Hepatocyte (in vitro differentiated cells): ENCODE data around the gene CTDSP2.

Source experiments
- EZH2 ChIP-seq: fragments of 200-600 bp; sonication (generic); IDR thresholded peaks from 2 replicates; pipeline ENCODE4 v1.6.1; 2016; ENCODE audit warnings: antibody characterized with exemption, mild to moderate bottlenecking, borderline replicate concordance
- TF ChIP-seq, protein P1 (sequence below): fragments of 200-600 bp; sonication (generic); IDR thresholded peaks from 2 replicates; pipeline ENCODE4 v1.5.1; 2016; ENCODE audit warnings: antibody characterized with exemption, mild to moderate bottlenecking; ENCODE audit not compliant: poor library complexity

DNA sequence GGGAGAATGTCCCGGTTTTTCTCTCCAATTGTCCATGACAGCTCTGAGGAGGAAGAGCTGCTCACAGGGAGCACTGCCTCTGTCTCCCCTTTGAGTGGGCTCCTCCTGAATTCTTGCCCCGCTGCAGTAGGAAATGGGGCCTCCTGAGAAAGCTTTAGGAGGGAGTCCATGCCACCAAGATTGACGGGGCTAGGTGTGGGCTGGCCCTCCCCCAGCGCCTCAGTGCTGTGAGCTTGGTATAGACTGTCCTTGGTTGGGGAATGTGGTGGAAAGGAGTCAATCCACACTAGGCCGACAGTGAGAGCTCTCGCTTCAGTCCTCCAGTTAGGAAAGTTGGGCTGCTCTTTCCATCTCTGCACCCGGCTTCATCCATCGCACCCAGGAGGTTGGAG is 23.4 kb upstream of the CTDSP2 start:
- TF ChIP-seq, protein P1, sequence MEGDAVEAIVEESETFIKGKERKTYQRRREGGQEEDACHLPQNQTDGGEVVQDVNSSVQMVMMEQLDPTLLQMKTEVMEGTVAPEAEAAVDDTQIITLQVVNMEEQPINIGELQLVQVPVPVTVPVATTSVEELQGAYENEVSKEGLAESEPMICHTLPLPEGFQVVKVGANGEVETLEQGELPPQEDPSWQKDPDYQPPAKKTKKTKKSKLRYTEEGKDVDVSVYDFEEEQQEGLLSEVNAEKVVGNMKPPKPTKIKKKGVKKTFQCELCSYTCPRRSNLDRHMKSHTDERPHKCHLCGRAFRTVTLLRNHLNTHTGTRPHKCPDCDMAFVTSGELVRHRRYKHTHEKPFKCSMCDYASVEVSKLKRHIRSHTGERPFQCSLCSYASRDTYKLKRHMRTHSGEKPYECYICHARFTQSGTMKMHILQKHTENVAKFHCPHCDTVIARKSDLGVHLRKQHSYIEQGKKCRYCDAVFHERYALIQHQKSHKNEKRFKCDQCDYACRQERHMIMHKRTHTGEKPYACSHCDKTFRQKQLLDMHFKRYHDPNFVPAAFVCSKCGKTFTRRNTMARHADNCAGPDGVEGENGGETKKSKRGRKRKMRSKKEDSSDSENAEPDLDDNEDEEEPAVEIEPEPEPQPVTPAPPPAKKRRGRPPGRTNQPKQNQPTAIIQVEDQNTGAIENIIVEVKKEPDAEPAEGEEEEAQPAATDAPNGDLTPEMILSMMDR, result no peak
- no peak for TF ChIP-seq EZH2
